Posterior vena cava (tissue), 2 donors: Measurements from ENCODE around the gene WDR83. TPM values are rescaled to one million over a fixed set of nuclear protein-coding genes. Genes with fewer than 3 reads are reported as not detected.
"Not testable (repeated sequence)": the region's sequence is repeated elsewhere in the genome, so short reads cannot be mapped to it uniquely, and the experiment has no call there.

ENCODE experiments used
- DNase-seq: peaks from one replicate; pipeline ENCODE4 v3.0.0-alpha.2; 2020; ENCODE audit warnings: low spot score
- intact Hi-C, 2 donors: fragments of 100-400 bp; cut with DNase I; formaldehyde crosslinking; loops; one replicate each; pipeline versions ENCODE4 v1.14.1 to v1.14.2; 2022 to 2023
- total RNA-seq, 2 donors: library from RNA; stranded (reverse); fragmentation: NEBNext Ultra II Directional; extraction: Animal tissue kit (Norgen Biotek cat#: 25700); gene quantifications; one replicate each; pipeline ENCODE4 v1.2.1, GENCODE V29; 2021
- donor health status: DM: yes; HTN: yes; CAD: no.
- donor health status: DM: yes; HTN: yes; CAD: no.

Gene WDR83
- total RNA-seq, 2 donors from 2014 or later = 6.7 to 6.9 TPM

DNA sequence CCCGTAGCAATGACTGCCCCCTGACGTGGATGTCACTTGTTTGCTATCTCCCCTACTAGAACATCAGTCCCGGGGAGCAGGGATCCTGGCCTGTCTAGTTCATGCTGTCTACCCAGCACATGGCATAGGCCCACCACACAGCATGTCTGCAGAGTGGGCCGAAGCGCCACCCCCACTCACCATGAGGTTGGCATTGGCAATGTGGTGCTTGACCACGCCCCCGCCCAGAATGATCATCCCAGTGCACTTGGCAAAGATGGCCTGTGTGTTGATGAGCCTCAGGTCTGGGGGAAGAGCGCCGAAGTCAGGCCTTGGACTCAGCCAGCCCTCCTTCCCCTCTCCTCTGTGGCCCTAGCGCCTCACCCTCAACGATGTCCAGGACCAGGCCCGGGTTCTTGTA, 10.3 kb downstream of the WDR83 start:
- intact Hi-C loops = no loop called here
- DNase-seq = no peak

DNA sequence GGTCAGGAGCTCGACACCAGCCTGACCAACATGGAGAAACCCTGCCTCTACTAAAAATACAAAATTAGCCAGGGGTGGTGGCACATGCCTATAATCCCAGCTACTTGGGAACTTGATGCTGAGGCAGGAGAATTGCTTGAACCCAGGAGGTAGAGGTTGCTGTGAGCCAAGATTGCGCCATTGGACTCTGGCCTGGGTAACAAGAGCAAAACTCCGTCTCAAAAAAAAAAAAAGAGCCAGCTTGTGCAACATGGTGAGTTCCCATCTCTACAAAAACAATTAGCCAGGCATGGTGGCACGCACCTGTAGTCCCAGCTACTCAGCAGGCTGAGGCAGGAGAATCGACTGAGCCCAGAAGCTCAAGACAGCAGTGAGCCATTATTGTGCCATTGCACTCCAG, 11.4 kb downstream of the WDR83 start:
- intact Hi-C loops, DNase-seq: not testable (repeated sequence)

DNA sequence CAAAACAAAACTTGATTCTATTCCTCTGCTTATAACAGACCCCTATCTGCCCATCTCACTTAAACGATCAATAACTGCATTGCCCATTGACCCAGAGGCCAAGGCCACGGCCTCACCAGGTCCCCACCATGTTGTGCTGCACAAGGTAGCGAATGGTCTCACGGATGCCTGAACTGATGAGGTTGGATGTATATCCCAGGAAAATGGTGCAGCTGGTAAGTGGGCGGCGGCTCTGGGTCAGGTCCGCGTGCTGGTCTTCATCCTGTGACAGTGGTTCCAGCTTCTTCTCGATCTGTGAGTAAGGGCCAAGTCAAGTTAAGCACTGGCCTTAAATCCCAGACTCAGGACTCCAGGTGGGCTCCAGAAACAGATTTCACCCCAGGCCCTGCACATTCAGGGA, 13.4 kb downstream of the WDR83 start:
- DNase-seq = no peak
- intact Hi-C loops = no loop called here

DNA sequence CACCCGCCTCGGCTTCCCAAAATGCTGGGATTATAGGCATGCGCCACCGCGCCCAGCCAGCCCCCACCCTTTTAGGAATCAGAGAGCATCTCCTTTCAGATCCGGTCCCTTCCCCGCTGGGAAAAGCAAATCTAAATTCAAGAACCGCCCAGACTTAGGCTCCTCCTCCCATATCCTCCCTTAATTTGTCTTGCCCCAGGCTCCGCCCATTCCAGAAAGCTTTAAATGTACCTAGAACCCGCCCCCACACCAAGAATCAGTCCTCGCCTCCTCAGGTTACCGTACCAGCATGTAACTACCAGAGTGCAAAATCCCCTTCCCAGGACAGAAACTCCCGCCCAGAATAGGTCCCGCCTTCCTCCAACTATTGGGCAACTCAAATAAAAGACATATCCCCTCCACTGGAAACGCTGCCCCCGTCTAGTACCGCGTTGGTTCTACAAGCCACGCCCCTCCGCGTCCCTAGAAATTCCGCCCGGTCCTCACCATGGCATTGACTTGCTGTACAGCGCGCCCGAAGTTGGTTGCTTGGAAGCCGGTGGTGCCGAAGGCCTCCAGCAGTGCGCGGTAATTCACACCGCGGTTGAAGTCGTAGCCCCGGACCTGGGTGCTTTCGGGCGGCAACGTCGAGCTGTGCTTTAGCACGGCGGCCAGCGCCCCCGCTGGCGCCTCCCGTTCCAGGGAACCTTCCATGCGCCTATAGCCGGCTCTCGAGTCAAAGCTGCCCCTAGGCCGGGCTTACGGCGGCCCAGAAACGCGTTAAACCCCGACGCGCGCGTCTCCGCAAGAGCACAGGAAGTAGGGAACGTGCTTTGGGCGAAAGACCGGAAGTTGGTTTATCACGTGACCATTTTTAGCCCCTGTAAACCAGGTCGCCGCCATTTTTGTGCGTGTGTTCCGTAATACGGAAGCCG, 14.7 kb downstream of the WDR83 start, which contains the start of gene DHPS:
DHPS (minus strand) TSS at position 807 of the 914 bp plus-strand sequence; CDS start at position 693, 114 bp downstream.
- DNase-seq = peak; percentile 97
- intact Hi-C loops = no loop called here

DNA sequence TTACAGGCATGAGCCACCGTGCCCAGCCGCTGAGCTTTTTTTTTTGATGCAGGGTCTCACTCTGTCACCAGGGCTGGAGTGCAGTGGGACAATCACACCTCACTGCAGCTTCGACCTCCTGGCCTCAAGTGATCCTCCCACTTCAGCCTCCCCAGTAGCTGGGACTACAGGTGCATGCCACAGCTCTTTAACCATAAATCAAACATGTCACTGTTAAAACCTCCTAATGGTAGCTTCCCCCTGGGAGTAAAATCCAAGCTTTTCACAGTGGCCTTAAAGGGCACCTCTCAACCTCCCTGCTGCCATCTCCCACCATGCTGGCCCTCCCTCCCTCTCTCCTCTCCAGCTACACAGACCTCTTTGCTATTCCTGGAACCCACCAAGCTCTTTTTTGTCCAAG, 19.2 kb downstream of the WDR83 start:
- no peak for DNase-seq
- intact Hi-C loops = no loop called here

DNA sequence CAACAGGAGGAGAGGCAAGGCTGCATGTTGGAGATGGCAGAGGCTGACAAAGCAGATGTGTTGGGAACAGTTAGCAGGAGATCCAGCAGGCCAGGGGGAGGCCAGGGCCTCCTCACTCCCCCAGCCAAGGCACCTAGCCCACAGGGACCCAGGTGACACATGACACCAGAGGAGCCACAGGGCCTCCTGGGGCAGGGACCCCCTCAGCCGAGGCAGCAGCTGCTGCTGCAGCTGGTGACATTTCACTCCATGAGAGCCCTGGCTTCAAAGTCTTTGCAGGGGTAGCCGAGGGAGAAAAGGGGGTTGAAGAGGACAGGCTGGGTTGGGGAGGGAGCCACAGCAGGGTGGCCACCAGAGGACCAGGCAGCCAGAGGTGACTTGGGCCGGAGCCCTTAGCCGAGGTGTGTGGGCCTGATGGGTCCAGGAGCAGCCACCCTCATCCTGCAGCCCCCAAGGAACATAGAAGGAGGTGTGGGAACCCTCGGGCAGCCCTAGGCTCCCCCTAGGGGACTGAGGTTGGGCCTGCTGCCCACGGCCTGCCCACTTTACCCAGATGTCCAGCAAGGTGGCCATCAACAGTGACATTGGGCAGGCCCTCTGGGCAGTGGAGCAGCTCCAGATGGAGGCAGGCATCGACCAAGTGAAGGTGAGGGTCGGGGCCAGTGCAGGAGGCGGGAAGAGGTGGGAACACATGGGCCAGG, 21.0 kb downstream of the WDR83 start, which contains the start of gene GNG14:
GNG14 (plus strand) TSS at position 503 of the 701 bp plus-strand sequence; CDS start at position 554, 51 bp downstream.
- no peak for DNase-seq
- intact Hi-C loops = no loop called here

DNA sequence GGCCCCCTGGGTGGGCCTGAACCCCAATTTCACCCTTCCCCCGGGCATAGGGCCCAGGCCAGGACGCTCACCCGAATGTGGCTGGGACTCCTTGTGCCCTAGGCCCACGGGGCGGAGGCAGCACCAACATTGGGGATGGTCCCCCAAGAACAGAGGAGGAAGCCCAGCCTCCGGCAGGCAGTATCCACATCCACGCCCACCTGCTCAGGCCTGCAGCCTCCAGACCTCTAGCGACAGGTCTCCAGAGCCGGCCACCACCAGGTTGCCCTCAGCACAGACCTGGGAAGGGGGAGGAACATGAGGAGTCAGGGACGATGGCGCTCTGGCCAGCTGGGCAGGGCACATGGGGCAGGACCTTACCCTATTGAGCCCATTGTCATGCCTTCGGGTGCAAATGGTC, 22.4 kb downstream of the WDR83 start:
- intact Hi-C loops = no loop called here
- no peak for DNase-seq

DNA sequence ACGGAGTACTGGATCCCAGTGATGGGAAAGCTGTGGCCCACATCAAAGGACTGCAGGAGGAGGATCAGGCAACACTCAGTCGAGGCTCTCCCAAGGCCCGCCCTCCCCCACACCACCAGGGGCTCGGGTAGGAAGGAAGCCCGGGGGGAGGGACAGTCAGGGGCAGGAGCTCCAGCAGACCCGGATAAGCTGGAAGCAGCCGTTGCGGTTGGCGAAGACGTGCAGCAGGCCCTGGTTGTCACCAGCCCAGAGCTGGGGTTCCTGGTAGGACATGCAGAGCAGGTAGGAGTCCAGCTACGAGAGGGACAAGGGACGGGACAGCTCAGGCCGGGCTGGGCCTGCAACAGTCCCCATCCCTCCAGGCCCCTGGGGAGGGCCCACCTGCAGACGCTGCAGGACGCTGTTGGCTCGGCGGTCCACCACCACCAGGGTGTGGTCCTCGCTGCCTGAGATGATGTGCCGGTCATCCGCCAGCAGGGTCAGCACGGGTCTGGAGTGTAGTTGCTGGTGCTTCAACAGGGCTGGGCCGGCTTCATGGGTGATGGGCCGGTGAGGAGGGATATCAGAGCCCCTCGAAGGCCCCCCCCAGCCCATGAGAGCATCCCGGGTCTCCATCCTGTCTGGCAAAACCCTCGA, 23.1 kb downstream of the WDR83 start:
- no peak for DNase-seq
- intact Hi-C loops = no loop called here

DNA sequence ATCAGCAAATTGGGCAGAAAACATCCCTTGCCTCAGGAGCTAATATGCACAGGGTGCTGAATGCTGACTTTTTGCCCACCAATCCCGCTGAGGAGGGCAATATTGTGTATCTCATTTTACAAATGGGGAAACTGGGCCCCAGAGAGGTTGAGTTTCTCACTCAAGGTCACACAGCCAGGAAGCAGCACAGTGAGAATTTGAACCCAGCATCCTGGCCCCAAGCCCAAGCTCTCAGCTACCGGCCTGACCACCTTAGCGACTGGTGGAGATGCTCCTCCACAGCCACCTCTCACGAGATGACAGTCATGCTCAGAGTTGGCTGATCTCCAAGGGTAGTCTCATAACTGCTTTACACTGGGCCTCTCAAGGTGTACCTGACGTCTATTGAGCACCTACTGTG, 26.4 kb downstream of the WDR83 start:
- intact Hi-C loops = no loop called here
- DNase-seq = no peak

DNA sequence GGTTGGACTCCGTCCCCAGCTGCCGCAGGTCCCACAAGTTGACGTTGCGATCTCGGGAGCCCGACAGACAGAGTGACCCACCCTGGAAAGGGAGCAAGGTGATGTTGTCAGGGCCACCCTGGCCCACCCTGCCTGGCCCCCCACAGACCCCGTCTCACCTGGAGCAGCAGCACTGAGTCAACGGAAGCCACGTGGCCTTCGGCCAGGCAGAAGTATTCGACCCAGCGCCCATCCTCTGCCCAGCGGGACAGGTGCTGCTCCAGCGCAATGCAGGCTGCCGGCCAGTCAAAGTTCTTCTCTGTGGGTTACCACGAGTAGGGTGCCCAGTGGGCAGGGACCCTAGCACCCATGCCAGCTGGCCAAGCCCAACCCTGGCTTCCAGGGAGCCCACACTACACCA, 28.0 kb downstream of the WDR83 start:
- no peak for DNase-seq
- intact Hi-C loops = no loop called here

DNA sequence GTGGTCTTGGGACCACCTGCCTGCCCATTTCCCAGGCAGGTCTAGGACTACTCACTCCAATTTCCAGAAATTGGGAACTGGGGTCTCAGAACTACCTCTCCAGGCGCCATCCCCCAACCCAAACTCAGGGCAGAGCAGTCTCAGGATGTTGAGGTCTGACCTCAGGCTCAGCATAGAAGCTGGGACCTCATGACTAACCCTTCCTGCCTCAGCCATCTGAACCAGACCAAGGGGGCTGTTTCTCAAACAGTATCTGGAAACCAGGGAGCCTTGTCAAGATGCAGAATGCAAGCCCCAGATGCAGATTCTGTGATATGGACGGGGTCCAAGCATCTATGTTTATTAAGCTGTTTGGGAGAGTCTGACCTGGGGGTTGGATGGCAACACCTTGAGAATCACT, 28.5 kb downstream of the WDR83 start:
- no peak for DNase-seq
- intact Hi-C loops = no loop called here

DNA sequence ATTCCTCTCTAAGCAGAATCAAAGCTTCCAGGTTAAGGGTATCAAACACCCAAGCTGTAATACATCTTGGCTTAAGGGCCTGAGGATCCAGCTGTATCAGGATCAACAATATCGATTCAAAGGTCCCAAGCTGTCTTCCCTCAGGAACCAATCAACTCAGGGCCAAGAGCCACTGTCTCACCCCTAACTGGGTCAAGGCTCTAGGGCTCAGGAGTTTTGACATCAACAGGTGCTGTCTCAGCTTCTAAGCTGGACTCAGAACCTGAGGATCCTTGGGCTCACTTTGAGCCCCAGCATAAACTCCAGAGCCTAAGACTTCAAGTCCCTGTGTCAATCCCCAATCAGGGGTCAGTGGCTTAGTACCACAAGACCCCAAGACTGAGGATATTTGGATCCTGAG, 28.9 kb downstream of the WDR83 start:
- no peak for DNase-seq
- intact Hi-C loops = no loop called here

DNA sequence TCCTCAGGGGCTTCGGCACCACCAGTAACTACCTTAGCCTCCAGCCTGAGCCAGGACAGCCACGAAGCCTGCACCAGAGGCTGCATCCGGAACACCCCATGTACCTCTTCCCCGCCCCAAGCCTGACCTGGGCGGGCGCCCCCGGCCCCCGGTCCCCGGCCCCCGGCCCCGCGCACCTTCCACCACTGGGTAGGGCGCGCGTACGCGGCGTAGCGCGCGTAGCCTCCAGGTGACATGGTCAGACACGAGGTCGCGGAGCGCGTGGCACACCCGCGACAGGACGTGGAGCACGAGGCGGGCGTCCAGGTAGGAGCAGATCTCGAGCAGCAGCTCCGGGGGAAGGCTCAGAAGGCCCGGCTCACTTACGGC, 29.4 kb downstream of the WDR83 start:
- intact Hi-C loops = loop anchor here in 1 of 2 donors (2.0 kb wide), 1 partner anchor 37 kb away; no protein-coding TSS in a partner anchor
- DNase-seq = no peak

DNA sequence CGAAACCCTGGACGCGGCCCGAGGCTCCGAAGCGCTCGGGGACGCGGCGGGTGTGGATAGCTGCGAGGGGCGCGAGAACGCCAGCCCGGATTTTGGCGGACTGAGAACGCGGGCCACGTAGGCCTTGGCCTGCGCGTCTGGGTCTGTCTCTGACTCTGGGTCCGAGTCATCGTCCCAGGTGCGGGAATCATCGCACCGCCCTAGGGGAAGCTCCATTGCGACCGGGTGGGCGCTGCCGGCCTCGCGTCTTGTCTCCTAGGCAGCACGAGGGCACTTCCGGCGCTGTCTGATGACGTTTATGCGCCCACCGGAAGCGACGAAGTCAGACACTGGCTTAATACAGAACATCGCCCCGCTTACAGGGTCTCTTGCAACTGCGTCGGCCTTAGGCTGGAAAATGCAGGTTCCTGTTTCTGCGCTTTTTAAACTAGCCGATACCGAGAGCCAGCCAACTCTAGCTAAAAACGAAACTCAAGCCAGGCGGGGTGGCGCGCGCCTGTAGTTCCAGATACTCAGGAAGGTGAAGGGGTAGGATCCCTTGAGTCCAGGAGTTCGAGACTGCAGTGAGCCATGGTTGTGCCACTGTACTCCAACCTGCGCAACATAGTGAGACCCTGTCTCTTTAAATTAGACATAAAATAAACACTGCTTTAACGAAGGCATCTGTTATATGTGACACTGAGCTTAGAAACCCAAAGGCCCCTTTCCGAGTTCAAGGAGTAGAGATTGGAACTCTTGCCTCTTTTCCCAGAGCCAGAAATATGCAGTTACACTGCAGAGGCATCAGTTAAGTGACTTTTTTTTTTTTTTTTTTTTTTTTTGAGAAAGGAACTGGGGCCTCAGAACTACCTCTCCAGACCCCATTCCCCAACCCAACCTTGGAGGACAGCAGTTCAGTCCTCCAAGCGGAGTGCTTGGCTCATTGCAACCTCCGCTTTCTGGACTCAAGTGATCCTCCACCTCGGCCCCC, 30.0 kb downstream of the WDR83 start, which contains the start of gene FBXW9:
FBXW9 (minus strand) TSS at position 266 of the 970 bp plus-strand sequence; CDS start at position 216, 50 bp downstream.
- peak; percentile 99 for DNase-seq
- intact Hi-C loops = loop anchor here in 1 of 2 donors (2.0 kb wide), 1 partner anchor 36 kb away; no protein-coding TSS in a partner anchor

DNA sequence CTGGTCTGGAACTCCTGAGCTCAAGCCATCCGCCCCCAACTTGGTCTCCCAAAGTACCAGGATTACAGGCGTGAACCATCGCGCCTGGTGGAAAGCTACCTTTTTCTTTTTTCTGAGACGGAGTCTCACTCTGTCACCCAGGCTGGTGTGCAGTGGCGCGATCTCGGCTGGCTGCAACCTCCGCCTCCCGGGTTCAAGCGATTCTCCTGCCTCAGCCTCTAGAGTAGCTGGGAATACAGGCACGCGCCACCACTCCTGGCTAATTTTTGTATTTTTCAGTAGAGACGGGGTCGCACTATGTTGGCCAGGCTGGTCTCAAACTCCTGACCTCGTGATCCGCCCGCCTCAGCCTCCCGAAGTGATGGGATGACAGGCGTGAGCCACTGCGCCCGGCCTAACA, 30.8 kb downstream of the WDR83 start:
- not testable (repeated sequence) for DNase-seq
- intact Hi-C loops = loop anchor here in 1 of 2 donors (2.0 kb wide), 1 partner anchor 35 kb away; no protein-coding TSS in a partner anchor

DNA sequence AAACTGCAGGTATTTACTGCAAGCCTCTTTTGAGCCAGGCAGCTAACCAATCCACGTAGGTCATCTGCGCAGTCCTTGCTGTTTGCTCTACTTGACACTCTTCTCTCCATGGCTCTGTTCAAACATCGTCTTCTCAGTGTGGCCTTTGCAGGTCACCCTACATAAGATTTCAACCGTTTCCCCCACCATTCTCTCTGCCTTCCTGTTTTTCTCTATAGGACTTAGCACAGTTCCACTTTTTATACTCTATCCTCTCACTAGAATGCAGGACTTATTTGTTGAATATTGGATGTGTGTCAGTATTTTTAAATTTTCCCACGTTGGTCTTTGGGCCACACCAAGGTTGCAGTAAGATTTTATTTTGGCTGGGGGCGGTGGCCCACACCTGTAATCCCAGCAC, 31.5 kb downstream of the WDR83 start:
- DNase-seq = no peak
- intact Hi-C loops = no loop called here

DNA sequence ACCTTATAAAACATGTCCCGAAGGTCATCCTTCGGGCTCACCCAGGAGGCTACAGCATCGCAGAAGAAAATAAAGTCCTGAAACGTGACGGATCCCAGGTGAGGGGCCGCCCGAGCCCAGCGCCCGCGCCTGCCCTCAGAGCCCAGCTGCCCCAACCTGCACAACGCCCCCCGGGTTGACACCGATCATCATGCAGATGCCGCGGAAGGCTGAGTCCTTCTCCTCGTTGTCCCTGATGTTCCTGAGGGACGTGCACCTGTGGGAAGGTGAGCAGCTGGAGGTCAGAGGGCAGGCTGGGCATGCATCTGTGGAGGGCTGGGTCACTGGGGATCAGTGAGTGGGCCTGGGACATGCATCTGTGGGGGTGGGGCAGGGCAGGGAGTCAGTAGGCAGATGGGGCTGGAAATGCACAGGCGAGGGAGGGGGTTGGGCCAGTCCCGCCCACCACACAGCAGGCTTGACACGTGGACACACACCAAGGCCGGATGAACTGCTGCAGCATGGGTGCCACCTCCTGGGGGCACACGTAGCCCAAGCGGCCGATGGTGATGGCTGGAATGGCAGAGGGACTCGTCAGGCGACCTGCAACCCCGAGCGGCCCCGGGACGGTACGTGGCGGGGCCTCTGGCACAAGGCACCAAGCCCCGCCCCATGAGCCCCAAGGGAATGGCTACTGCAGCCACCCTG, 35.1 kb downstream of the WDR83 start:
- intact Hi-C loops = no loop called here
- no peak for DNase-seq

DNA sequence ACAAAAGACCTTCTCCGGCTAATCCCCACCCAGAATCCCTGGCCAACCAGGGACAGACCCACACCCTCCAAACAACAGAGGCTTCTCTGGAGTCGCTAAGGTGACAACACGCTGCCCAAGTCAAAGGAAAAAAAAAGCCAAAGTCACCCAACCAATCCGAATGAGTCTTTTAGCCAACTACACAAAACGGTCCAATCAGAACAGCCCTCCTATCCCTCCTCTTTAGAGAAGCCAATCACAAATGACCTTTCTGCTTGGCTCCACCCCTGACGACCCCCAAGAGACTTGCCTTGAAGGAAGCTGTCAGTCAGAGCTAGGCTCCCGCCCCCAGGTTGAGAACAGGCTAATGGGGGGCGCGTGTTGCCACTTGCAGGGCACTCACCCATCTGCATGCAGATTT, 36.4 kb downstream of the WDR83 start:
- DNase-seq = no peak
- intact Hi-C loops = no loop called here
